ENCODE results near the gene ERMAP. TPM values are rescaled to one million over a fixed set of nuclear protein-coding genes. Genes with fewer than 3 reads are reported as not detected.

The ERMAP gene
- total and polyA plus RNA-seq, 2 of the 8 experiments (the other 6 are each of a cell fraction or from before 2014, with no cell fraction given) = 2.5 to 3.9 TPM

DNA sequence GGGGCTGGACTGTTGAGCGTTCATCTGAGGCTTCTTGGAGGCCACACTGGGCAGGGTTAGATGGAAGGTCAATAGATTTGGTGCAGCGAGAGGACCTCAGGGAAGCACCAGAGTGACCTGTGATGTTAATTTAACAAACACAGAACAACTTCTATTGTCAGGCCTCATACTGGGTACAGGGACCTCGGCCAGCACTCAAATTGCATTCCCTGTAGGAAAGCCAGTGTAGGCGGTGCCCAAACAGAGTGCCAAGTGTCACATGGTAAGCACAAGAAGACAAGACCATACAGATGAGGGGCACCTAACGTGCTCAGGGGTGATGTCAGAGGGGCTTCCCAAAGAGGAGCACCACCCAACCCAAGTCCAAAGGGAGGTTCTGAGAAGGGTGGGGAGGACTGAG lies 30.8 kb upstream of the ERMAP start (continued):
- TF ChIP-seq HDAC6 (IDR thresholded peaks at IDR 0.05; ENCODE audit: low read depth, low read length) = no peak

Measured in H1 (cell line).